ENCODE data around the gene ZNF350. TPM values are rescaled to one million over a fixed set of nuclear protein-coding genes. Genes with fewer than 3 reads are reported as not detected.

ZNF350 gene
- polyA plus RNA-seq (2012; rRNA removed) = 3.4 and 4.1 TPM in 2 replicates
- polyA plus RNA-seq (2012; cell fraction: cytosol; rRNA removed) = 4.2 and 4.3 TPM in 2 replicates
- 3.6 and 7.1 TPM in 2 replicates for polyA plus RNA-seq (2012; cell fraction: nucleus; rRNA removed)

GRCh38 chr19:51986309-51987291 is at the start of gene ZNF350:
ZNF350 (minus strand) TSS chr19:51986840; CDS start chr19:51974360, 12,480 bp downstream.
- peak within 1 kb of the TSS; percentile 91 for H2AFZ ChIP-seq (ENCODE audit: low read depth)
- H3K27me3 ChIP-seq (ENCODE audit: insufficient read depth) = no peaks in the 10 kb centered on the region
- H3K9ac ChIP-seq = peak within 1 kb of the TSS; percentile 90
- 7% methylated on average over 27 of the region's 33 CpGs for WGBS (ENCODE audit: low lambda C conversion rate)
- POLR2A ChIA-PET = no interaction called here
- H3K79me2 ChIP-seq (ENCODE audit: insufficient read depth) = peaks cover 50% of the 10 kb centered on the region
- H3K4me3 ChIP-seq (ENCODE audit: low read depth in 2 of 2, low read length in 1 of 2) = peak within 1 kb of the TSS; percentile 87 to 91
- peak within 1 kb of the TSS; percentile 77 for H3K4me2 ChIP-seq
- H3K9me2 ChIP-seq = no peaks in the 10 kb centered on the region
- peak within 1 kb of the TSS; percentile 56 to 60; a peak in 3 of 4 replicates for H3K27ac ChIP-seq (ENCODE audit: low read depth in 2 of 2, low read length in 1 of 2)
- H3F3A ChIP-seq (replicated peaks; ENCODE audit: insufficient read depth) = no peaks in the 10 kb centered on the region
- no peaks in the 10 kb centered on the region; the same call in 1 of the 2 replicates for H3K9me3 ChIP-seq
- peak; percentile 79 for DNase-seq
- peaks cover 0 to 6% of the 10 kb centered on the region in 2 experiments; a peak in 1 of 4 replicates for H3K4me1 ChIP-seq (ENCODE audit: control insufficient read depth in 1 of 2, insufficient read depth in 2 of 2, low read depth in 1 of 2, low read length in 1 of 2)
- peaks cover 0 to 28% of the 10 kb centered on the region in 2 experiments for H3K36me3 ChIP-seq (replicated peaks in 1 of 2; ENCODE audit: control insufficient read depth in 1 of 2, insufficient read depth in 2 of 2, low read length in 1 of 2)
- no peaks in the 10 kb centered on the region for H4K20me1 ChIP-seq (ENCODE audit: insufficient read depth)
- CTCF ChIA-PET = no interaction called here
- TF ChIP-seq IRF3 (IDR thresholded peaks at IDR 0.05; ENCODE audit: low read depth, low read length) = no peak
- no peak for TF ChIP-seq NRF1 (IDR thresholded peaks at IDR 0.05; ENCODE audit: low read depth, low read length)
- 0 out of 2 replicates have a peak, but pooled peaks have one; percentile 20 for TF ChIP-seq RCOR1 (IDR thresholded peaks at IDR 0.05; ENCODE audit: low read length)
- TF ChIP-seq YY1 (IDR thresholded peaks at IDR 0.05; ENCODE audit: low read depth) = peak; percentile 100
- peak; percentile 64; the same call in 1 of the 2 replicates for TF ChIP-seq TAF1 (IDR thresholded peaks at IDR 0.05; ENCODE audit: borderline replicate concordance, low read depth, low read length)
- peak; percentile 62 for TF ChIP-seq GABPA (IDR thresholded peaks at IDR 0.05; ENCODE audit: low read depth)
- TF ChIP-seq MXI1 (IDR thresholded peaks at IDR 0.05; ENCODE audit: low read depth, low read length) = peak; percentile 72
- TF ChIP-seq ELF1 (IDR thresholded peaks at IDR 0.05) = peak; percentile 100
- no peak for TF ChIP-seq CTCF (IDR thresholded peaks at IDR 0.05)
- TF ChIP-seq TCF12 (IDR thresholded peaks at IDR 0.05) = no peak
- TF ChIP-seq JUND (IDR thresholded peaks at IDR 0.05) = no peak
- TF ChIP-seq USF1 (IDR thresholded peaks at IDR 0.05; ENCODE audit: borderline replicate concordance, low read depth) = no peak
- TF ChIP-seq SMC3 (IDR thresholded peaks at IDR 0.05; ENCODE audit: low read depth, low read length) = 0 out of 2 replicates have a peak, but pooled peaks have one; percentile 1
- peak; percentile 50; the same call in 1 of the 2 replicates for TF ChIP-seq FOXJ3 (CRISPR knock-in tag; IDR thresholded peaks at IDR 0.05)
- no peak for TF ChIP-seq GATA2 (CRISPR knock-in tag; IDR thresholded peaks at IDR 0.05)
- TF ChIP-seq EP300 (IDR thresholded peaks at IDR 0.05; ENCODE audit: borderline replicate concordance in 1 of 2, low read depth in 1 of 2, low read length in 1 of 2) = no peak
- no peak for TF ChIP-seq EZH2phosphoT487 (IDR thresholded peaks at IDR 0.05; ENCODE audit: borderline replicate concordance, low read depth)
- TF ChIP-seq RAD21 (IDR thresholded peaks at IDR 0.05; ENCODE audit: low read length) = no peak
- TF ChIP-seq MAX (IDR thresholded peaks at IDR 0.05; ENCODE audit: low read depth) = 0 out of 2 replicates have a peak, but pooled peaks have one; percentile 47
- TF ChIP-seq SIN3A (IDR thresholded peaks at IDR 0.05; ENCODE audit: borderline replicate concordance, low read depth, low read length) = peak; percentile 81; the same call in 1 of the 2 replicates
- TF ChIP-seq FOXM1 (IDR thresholded peaks at IDR 0.05; ENCODE audit: low read depth) = no peak
- TF ChIP-seq FOSL2 (IDR thresholded peaks at IDR 0.05; ENCODE audit: borderline replicate concordance, low read depth) = no peak
- TF ChIP-seq RFX5 (IDR thresholded peaks at IDR 0.05; ENCODE audit: low read length) = no peak
- no peak for TF ChIP-seq USF2 (IDR thresholded peaks at IDR 0.05; ENCODE audit: borderline replicate concordance, low read depth, low read length)
- TF ChIP-seq PBX3 (IDR thresholded peaks at IDR 0.05) = no peak
- TF ChIP-seq NFIC (IDR thresholded peaks at IDR 0.05; ENCODE audit: borderline replicate concordance) = no peak
- no peak for TF ChIP-seq RXRA (IDR thresholded peaks at IDR 0.05; ENCODE audit: borderline replicate concordance, low read depth)
- TF ChIP-seq POLR2AphosphoS5 (IDR thresholded peaks at IDR 0.05; ENCODE audit: low read depth, low read length) = peak; percentile 76
